ENCODE data around the gene GSTA4. TPM values are rescaled to one million over a fixed set of nuclear protein-coding genes. Genes with fewer than 3 reads are reported as not detected.
"Not testable (repeated sequence)": the region's sequence is repeated elsewhere in the genome, so short reads cannot be mapped to it uniquely, and the experiment has no call there.

The GSTA4 gene
- total RNA-seq, 8 experiments from 2014 or later: 62.5 to 152 (median 108) TPM

DNA sequence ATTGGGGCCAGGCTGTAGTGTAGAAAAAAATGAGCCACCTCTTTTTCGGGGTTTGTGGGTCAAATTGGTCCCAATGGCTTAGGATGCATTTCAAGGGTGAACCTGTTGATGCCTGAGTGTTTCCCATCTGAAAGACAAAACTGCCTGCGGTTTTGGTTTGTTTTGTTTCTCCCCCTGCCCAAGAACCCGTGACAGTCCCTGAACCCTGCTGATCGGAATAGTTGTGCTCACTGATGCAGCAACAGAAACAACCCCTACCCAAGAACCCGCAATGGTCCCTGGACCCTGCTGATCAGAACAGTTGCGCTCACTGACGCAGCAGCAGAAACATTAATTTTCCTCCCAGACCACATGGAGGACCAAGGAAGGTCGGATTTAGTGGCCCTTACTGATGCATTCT, 34.9 kb downstream of the GSTA4 start:
- H3K27ac ChIP-seq; H3K4me1 ChIP-seq (replicated peaks in 1 of 2); H3K4me3 ChIP-seq; in situ Hi-C loops (cut with MboI; ENCODE audit: low pct_unique_long_range_greater_than_20kb in 2 of 9, low sequenced_read_pairs in 9 of 9, unreplicated experiment in 9 of 9); ATAC-seq (replicated peaks in 6 of 8): not testable (repeated sequence)
- 17 to 95% (median 56%) methylated on average over 1 to 7 of the region's 8 CpGs; no CpG with 5 or more reads in 3 of the 10 experiments for WGBS, 10 experiments

DNA sequence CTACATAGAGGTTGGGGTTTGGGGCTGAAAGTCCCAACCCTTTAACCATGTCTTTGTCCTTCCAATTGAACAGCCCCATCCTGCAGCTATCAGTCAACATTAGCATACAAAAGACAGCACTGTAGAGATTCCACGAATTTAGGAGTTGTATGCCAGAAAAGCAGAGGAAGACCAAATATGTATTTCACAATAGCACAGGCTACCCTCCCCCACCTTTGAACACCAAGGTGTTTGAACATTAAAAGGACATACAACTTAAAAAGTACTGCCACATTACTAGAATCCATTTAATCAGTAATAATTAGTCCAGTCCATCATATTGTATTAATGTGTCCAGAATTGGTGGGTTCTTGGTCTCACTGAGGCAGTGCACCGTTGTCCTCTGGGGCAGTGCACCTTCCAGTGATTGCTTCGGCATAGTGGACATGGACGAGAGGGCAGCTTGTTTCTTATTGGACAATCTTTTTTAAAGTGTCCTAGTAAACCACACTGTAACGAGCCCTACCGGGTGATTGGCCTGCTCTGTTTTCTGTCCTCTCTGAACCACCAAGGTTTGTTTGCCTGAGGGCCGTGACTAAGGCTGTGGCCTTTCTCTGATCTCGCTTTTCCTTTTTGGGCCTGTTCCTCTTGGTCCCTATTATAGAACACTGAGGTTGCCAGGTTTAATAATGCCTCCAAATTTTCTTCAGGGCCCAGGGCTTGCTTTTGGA, 36.4 kb downstream of the GSTA4 start:
- in situ Hi-C loops (cut with MboI; ENCODE audit: low pct_unique_long_range_greater_than_20kb in 2 of 9, low sequenced_read_pairs in 9 of 9, unreplicated experiment in 9 of 9): no loop called here

DNA sequence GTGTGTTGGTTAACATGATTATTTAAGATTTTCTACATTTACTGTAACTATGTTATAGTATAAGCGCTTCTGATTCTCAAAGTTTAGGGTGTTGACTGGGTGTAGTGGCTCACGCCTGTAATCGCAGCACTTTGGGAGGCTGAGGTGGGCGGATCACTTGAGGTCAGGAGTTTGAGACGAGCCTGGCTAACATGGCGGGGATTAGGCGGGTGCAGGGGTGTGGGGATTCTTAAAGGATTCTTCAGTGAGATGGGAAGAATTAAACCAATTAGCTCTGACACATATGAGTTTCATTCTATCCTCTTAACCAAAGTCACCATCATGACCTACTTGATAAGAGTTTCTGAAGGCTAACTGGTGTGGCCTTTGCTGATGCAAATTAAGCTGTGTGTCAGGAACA, 39.2 kb downstream of the GSTA4 start:
- ATAC-seq (replicated peaks in 6 of 8): no peak
- H3K4me3 ChIP-seq: no peak overlapping the region
- H3K4me1 ChIP-seq (replicated peaks in 1 of 2): no peaks in the 10 kb centered on the region
- H3K27ac ChIP-seq: no peak overlapping the region
- WGBS, 10 experiments: 60 to 89% (median 73%) methylated on average over 1 to 5 of the region's 7 CpGs; no CpG with 5 or more reads in 3 of the 10 experiments
- in situ Hi-C loops (cut with MboI; ENCODE audit: low pct_unique_long_range_greater_than_20kb in 2 of 9, low sequenced_read_pairs in 9 of 9, unreplicated experiment in 9 of 9): no loop called here

More for the DNA sequence above, 36.4 kb downstream of the GSTA4 start:
- Histone ChIP-seq H3K4me1 (replicated peaks in 1 of 2) (no peaks in the 10 kb centered on the region), H3K27ac (no peak overlapping the region), H3K4me3 (no peak overlapping the region)
- ATAC-seq (replicated peaks in 6 of 8): no peak
- 33 to 80% (median 67%) methylated on average over 1 to 7 of the region's 8 CpGs; no CpG with 5 or more reads in 2 of the 10 experiments for WGBS, 10 experiments

DNA sequence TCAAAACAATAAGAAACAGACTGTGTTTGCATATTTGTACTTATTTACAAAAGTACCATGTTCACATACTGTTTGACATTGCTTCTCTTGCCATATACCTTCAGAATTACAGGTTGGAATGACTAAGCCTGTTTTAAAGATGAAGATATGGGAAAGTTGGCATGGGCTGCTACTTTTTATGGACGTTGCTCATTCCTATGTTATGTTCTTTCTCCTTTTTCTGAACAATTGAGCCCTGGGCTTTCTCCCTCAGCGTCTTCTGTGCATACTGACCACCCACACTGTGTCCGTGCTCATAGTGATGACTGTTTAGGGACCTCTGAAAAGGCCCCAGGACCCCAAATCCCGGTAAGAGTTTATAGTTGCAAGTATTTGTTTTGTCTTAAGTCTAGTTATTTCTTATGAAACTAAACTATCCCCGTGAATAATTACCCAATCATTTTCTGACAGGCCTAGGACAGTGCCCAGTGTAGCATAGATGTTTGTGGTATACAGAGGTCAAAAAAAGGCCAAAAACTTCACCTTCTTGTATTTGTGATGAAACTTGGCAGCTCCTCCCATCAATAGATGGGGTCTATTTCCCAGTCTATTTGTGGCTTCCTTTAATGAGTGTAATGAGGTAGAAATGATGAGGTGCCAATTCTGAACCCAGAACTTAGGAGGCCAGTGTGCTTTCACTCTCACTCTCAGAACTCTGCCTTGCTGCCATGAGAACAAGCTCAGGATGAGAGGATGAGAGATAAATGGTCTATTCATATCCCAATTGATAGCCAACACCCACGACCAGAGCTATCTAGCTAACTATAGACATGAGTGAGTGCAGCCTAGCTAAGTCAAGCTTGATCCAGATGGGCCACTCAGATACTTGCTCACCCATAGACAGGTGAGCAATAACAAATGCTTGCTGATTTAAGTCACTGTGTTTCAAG, 40.9 kb downstream of the GSTA4 start:
- in situ Hi-C loops (cut with MboI; ENCODE audit: low pct_unique_long_range_greater_than_20kb in 2 of 9, low sequenced_read_pairs in 9 of 9, unreplicated experiment in 9 of 9): no loop called here
- no peak overlapping the region for H3K27ac ChIP-seq
- no peak for ATAC-seq (replicated peaks in 6 of 8)
- 31 to 85% (median 65%) methylated on average over 3 to 6 of the region's 6 CpGs; no CpG with 5 or more reads in 1 of the 10 experiments for WGBS, 10 experiments
- no peaks in the 10 kb centered on the region for H3K4me1 ChIP-seq (replicated peaks in 1 of 2)
- H3K4me3 ChIP-seq: no peak overlapping the region

DNA sequence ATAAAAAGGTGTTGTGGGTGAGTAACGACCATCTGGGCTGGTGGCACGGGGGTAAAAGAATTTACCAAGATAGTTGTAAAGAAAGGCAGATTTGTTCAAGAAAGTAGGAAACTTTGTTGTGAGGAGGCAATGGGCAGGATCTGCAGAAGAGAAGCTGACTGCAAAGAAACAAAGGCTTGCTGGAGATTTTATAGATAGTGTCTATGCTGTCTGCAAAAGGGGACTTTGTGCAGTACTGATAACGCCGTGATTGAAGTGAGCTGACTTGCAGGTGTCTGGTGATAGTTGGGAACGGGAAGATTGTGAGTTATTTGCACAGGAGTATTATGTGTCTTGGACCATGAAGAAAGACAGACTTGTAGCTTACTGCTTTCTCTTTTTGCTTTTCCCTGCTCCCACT, 48.8 kb downstream of the GSTA4 start:
- WGBS, 10 experiments: 0 to 85% (median 43%) methylated on average over 2 to 5 of the region's 5 CpGs
- ATAC-seq (replicated peaks in 6 of 8): no peak
- in situ Hi-C loops (cut with MboI; ENCODE audit: low pct_unique_long_range_greater_than_20kb in 2 of 9, low sequenced_read_pairs in 9 of 9, unreplicated experiment in 9 of 9): no loop called here
- Histone ChIP-seq H3K4me1 (replicated peaks in 1 of 2) (no peaks in the 10 kb centered on the region), H3K27ac (no peak overlapping the region), H3K4me3 (no peak overlapping the region)

DNA sequence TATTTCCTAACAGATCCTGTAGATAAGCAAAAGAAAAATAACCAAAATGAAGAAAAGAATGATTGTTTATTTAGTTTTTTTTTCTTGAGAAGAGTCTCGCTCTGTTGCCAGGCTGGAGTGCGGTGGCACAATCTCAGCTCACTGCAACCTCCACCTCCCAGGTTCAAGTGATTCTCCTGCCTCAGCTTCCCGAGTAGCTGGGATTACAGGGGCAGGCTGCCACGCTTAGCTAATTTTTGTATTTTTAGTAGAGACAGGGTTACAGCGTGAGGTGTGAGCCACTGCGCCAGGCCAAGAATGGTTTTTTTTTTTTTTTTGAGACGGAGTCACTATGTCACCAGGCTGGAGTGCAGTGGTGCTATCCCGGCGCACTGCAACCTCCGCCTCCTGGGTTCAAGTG, 52.3 kb downstream of the GSTA4 start:
- 75 to 100% (median 93%) methylated on average over 1 to 7 of the region's 10 CpGs; no CpG with 5 or more reads in 3 of the 10 experiments for WGBS, 10 experiments
- H3K4me1 ChIP-seq (replicated peaks in 1 of 2); H3K4me3 ChIP-seq; in situ Hi-C loops (cut with MboI; ENCODE audit: low pct_unique_long_range_greater_than_20kb in 2 of 9, low sequenced_read_pairs in 9 of 9, unreplicated experiment in 9 of 9); H3K27ac ChIP-seq; ATAC-seq (replicated peaks in 6 of 8): not testable (repeated sequence)

DNA sequence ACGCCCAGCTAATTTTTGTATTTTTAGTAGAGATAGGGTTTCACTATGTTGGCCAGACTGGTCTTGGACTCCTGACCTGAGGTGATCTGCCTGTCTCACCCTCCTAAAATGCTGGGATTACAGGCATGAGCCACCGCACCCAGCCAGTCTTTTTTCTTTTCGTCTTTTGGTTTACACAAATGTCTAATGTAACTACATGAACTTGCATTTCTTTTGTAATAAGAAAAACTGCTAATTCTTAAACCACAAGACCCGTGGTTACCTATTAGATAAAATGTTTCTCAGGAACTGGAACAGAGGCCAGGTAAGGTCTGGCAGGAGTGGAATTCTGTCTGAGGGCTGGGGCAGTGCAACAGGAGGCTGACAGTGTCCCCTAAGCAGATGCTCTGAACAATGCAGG, 52.9 kb downstream of the GSTA4 start:
- in situ Hi-C loops (cut with MboI; ENCODE audit: low pct_unique_long_range_greater_than_20kb in 2 of 9, low sequenced_read_pairs in 9 of 9, unreplicated experiment in 9 of 9): no loop called here
- H3K4me1 ChIP-seq (replicated peaks in 1 of 2): no peaks in the 10 kb centered on the region
- no peak overlapping the region for H3K4me3 ChIP-seq
- ATAC-seq (replicated peaks in 6 of 8): no peak
- H3K27ac ChIP-seq: no peak overlapping the region
- WGBS, 10 experiments: 59 to 100% (median 87%) methylated on average over 1 to 4 of the region's 4 CpGs; no CpG with 5 or more reads in 2 of the 10 experiments

DNA sequence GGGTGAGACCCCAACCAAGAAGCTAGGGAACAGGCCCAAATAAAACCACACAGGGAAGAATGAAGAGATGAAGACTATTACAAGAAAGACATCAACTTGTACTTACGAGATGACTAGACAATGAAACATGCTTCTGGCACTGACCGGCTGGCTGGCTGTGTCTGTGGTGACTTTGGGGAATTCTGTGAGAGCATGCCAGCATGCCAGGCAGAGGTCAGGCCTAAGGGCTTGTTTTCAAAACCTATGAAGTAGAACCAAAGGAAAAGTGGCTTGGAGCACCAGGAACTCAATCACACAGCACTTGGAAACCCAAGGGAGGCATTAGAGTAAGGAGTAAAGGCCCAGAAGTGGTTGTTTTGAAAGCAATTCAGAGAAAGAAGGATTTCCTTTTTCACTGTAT, 57.2 kb downstream of the GSTA4 start:
- Histone ChIP-seq H3K4me3 (no peak overlapping the region), H3K27ac (no peak overlapping the region), H3K4me1 (replicated peaks in 1 of 2) (no peaks in the 10 kb centered on the region)
- ATAC-seq (replicated peaks in 6 of 8): no peak
- 57 to 100% (median 96%) methylated on average over 2 of the region's 2 CpGs; no CpG with 5 or more reads in 7 of the 10 experiments for WGBS, 10 experiments
- in situ Hi-C loops (cut with MboI; ENCODE audit: low pct_unique_long_range_greater_than_20kb in 2 of 9, low sequenced_read_pairs in 9 of 9, unreplicated experiment in 9 of 9): no loop called here

DNA sequence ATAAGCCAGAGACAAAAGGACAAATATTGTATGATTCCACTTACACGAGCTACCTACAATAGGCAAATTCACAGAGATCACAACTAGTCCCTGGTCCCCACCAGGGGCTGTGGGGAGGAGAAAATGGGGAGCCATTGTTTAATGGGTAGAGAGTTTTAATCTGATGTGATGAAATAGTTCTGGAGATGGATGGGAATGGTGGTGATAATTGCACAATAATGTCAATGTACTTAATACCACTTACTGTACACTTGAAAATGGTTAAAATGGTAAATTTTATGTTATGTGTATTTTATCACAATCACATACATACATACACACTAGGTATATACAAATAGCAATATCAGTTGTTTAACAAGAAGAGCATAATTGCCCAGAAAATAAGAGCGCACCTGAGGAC, 61.3 kb downstream of the GSTA4 start:
- Histone ChIP-seq H3K4me3 (no peak overlapping the region), H3K27ac (no peak overlapping the region), H3K4me1 (replicated peaks in 1 of 2) (no peaks in the 10 kb centered on the region)
- ATAC-seq (replicated peaks in 6 of 8): no peak
- in situ Hi-C loops (cut with MboI; ENCODE audit: low pct_unique_long_range_greater_than_20kb in 2 of 9, low sequenced_read_pairs in 9 of 9, unreplicated experiment in 9 of 9): no loop called here
- WGBS, 10 experiments: 67 to 100% (median 100%) methylated on average over 1 of the region's 2 CpGs; no CpG with 5 or more reads in 5 of the 10 experiments

DNA sequence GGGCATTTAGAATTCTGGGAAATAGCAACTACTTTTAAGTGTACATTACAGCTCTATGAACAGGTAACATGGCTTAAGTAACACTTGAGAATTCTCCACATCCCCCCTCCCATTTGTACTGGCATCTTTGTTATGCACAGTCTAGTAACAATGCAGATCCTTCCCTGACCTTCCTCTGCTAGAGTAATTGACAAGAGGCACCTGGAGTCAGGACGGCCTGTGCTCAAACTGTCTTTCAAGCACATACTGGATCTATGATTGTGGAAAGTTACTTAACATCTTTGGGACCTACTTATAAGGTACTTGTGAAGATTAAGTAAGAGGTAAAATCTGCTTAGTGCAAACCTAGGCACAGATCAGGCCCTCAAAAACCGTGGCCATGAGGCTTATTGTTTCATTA, 63.7 kb downstream of the GSTA4 start:
- in situ Hi-C loops (cut with MboI; ENCODE audit: low pct_unique_long_range_greater_than_20kb in 2 of 9, low sequenced_read_pairs in 9 of 9, unreplicated experiment in 9 of 9): no loop called here
- no peak overlapping the region for H3K4me3 ChIP-seq
- H3K4me1 ChIP-seq (replicated peaks in 1 of 2): no peaks in the 10 kb centered on the region
- no peak for ATAC-seq (replicated peaks in 6 of 8)
- no peak overlapping the region for H3K27ac ChIP-seq
- 13 to 85% (median 57%) methylated on average over 1 to 2 of the region's 2 CpGs; no CpG with 5 or more reads in 2 of the 10 experiments for WGBS, 10 experiments

DNA sequence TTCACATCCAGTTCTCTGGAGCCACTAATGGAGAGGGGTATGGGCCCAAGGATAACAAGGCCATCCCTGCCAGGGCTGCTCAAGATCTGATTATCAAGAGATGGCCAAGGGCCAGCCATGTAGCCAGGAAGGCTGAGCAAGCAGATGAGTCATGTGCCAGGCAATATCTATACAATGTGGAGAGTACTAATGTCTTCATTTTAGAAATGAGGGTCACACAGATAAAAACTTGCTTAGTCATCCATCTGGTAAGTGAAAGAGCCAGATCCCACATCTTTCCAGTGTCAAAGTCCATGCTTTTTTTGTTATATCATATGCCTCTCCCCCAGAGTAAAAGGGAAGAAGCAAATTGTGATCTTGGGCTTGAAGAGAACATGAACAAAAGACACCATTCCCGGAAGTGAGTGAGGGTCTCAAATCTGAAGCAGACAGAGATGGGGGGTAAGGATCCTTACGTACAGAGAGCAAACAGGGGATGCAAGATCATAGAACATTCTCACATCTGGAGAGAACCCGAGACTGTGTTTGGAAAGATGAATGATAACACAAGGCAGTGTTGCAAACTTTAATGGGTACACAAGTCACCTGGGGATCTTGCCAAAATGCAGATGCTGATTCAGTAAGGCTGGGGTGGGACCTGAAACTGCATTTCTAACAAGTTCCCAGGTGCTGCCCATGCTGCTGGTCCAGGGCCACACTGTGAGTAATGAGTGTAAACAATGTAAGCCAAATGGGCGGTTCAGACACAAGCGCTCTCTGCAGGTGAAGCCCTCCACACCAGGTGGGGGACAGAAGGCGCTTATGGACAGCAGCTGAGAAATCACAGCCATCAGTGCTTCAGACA, 65.5 kb downstream of the GSTA4 start:
- no peak overlapping the region for H3K4me3 ChIP-seq
- WGBS, 10 experiments: 40 to 100% (median 78%) methylated on average over 2 to 5 of the region's 6 CpGs; no CpG with 5 or more reads in 4 of the 10 experiments
- ATAC-seq (replicated peaks in 6 of 8): peak in 5 of 8 experiments; percentile 14 to 85 (median 35)
- H3K4me1 ChIP-seq (replicated peaks in 1 of 2): no peaks in the 10 kb centered on the region
- in situ Hi-C loops (cut with MboI; ENCODE audit: low pct_unique_long_range_greater_than_20kb in 2 of 9, low sequenced_read_pairs in 9 of 9, unreplicated experiment in 9 of 9): no loop called here
- H3K27ac ChIP-seq: no peak overlapping the region

Data from motor neuron (in vitro differentiated cells).